Panc1 (cell line): ENCODE results near the gene TLE6. TPM values are rescaled to one million over a fixed set of nuclear protein-coding genes. Genes with fewer than 3 reads are reported as not detected.

Source experiments
- ATAC-seq: fragments of 200-7000 bp; cut with Tn5 transposase; 2 replicates; pipeline ENCODE4 v1.9.1; 2020; ENCODE audit warnings: mild to moderate bottlenecking, moderate library complexity
- BruUV-seq: library from RNA; stranded (reverse); fragments of 400-500 nt; replicated peaks from 2 replicates; lab custom pipeline; 2021; lab: Mats Ljungman, UMichigan
- CTCF ChIA-PET: fragments of 300-600 bp; sonication (Branson Sonifier 250); formaldehyde crosslinking; loops from one replicate; lab custom pipeline; 2022; ENCODE audit warnings: antibody characterized with exemption; lab: Charles Lee
- POLR2A ChIA-PET: fragments of 300-600 bp; sonication (Branson Sonifier 250); formaldehyde crosslinking; loops from one replicate; lab custom pipeline; 2022; ENCODE audit warnings: antibody characterized with exemption; lab: Charles Lee
- DNase-seq: peaks from one replicate; pipeline ENCODE4 v3.0.0-alpha.2; 2010; ENCODE audit warnings: low read depth, low spot score
- H3K27ac ChIP-seq: 2 replicates; pipeline ENCODE4 v1.5.1; 2011; ENCODE audit warnings: mild to moderate bottlenecking, low read length, inconsistent platforms
- H3K27me3 ChIP-seq: fragments of 200-500 bp; sonication (Bioruptor generic); 2 replicates; pipeline ENCODE4 v1.6.0; 2014; ENCODE audit warnings: low read length, inconsistent platforms; ENCODE audit not compliant: control insufficient read depth, insufficient read depth
- H3K36me3 ChIP-seq: fragments of 200-500 bp; sonication (Bioruptor generic); 2 replicates; pipeline ENCODE4 v1.5.1; 2014; ENCODE audit warnings: inconsistent platforms, mild to moderate bottlenecking, low read length, moderate library complexity; ENCODE audit not compliant: control insufficient read depth, insufficient read depth
- H3K4me1 ChIP-seq: 2 replicates; pipeline ENCODE4 v1.5.1; 2011; ENCODE audit warnings: inconsistent platforms, mild to moderate bottlenecking, low read length, moderate library complexity; ENCODE audit not compliant: control insufficient read depth, insufficient read depth
- H3K4me3 ChIP-seq, 2 experiments: 2 replicates each; pipeline ENCODE4 v1.5.1; 2011 to 2012; ENCODE audit warnings: low read depth in 2 of 2, low read length in 2 of 2, mild to moderate bottlenecking in 2 of 2, inconsistent platforms in 1 of 2, moderate library complexity in 1 of 2
- H3K9me3 ChIP-seq: fragments of 200-500 bp; sonication (Bioruptor generic); 2 replicates; pipeline ENCODE4 v1.5.1; 2014; ENCODE audit warnings: low read depth, mild to moderate bottlenecking, inconsistent platforms, low read length, moderate library complexity; ENCODE audit not compliant: control insufficient read depth, insufficient read depth
- CTCF ChIP-seq: fragments of 450-650 bp; IDR thresholded peaks from 2 replicates; pipeline ENCODE4 v1.5.1; 2017; ENCODE audit warnings: mild to moderate bottlenecking
- POLR2AphosphoS5 ChIP-seq: IDR thresholded peaks from 2 replicates; pipeline ENCODE4 v1.6.1; 2012; ENCODE audit warnings: mild to moderate bottlenecking, low read depth, low read length, moderate library complexity
- SIN3A ChIP-seq: IDR thresholded peaks from 2 replicates; pipeline ENCODE4 v1.6.1; 2012; ENCODE audit warnings: low read depth, mild to moderate bottlenecking, low read length, moderate library complexity, borderline replicate concordance; ENCODE audit not compliant: insufficient read depth
- in situ Hi-C: cut with HindIII; loops from 2 replicates; pipeline ENCODE4 v1.10.0; 2016; ENCODE audit warnings: low sequenced_read_pairs, low pct_unique_long_range_greater_than_20kb
- intact Hi-C: fragments of 100-400 bp; cut with micrococcal nuclease; formaldehyde crosslinking; loops from one replicate; pipeline ENCODE4 v1.10.0; 2022; ENCODE audit not compliant: unreplicated experiment
- total RNA-seq: library from RNA; stranded (reverse); gene quantifications from one replicate; pipeline ENCODE4 v1.2.1, GENCODE V29; 2021; ENCODE audit not compliant: unreplicated experiment
- TF ChIP-seq, protein P1 (sequence below), 2 experiments: IDR thresholded peaks; 2 replicates each; pipeline ENCODE4 v1.6.1; 2011 to 2012; ENCODE audit warnings: low read depth in 2 of 2, control low read depth in 1 of 2, low read length in 1 of 2, mild to moderate bottlenecking in 1 of 2, moderate library complexity in 1 of 2; ENCODE audit not compliant: insufficient read depth in 1 of 2

The TLE6 gene
- total RNA-seq, 1 experiment from 2014 or later = 4.0 TPM

- no peak for ATAC-seq
- BruUV-seq = no TSS peak
- in situ Hi-C loops (no loop called here), intact Hi-C loops (no loop called here)
- Histone ChIP-seq H3K27me3 (no peaks in the 10 kb centered on the region), H3K4me3 (peak overlapping the region; percentile 55 to 83), H3K27ac (peak overlapping the region; percentile 90), H3K4me1 (peaks cover 7% of the 10 kb centered on the region), H3K36me3 (no peaks in the 10 kb centered on the region), H3K9me3 (no peaks in the 10 kb centered on the region)
- DNase-seq = no peak
- ChIA-PET CTCF (interaction anchor here (0.7 kb wide), 1 partner anchor 91 kb away, joined by 3 read pairs; no protein-coding TSS in a partner anchor), POLR2A (interaction anchor here (0.6 to 1.5 kb wide), 2 partner anchors 18 to 84 kb away, joined by 4 read pairs; no protein-coding TSS in a partner anchor)
- TF ChIP-seq CTCF (no peak), POLR2AphosphoS5 (no peak)
Observed at GRCh38 chr19:3034656-3035541, 57.5 kb downstream of the TLE6 start.

DNA sequence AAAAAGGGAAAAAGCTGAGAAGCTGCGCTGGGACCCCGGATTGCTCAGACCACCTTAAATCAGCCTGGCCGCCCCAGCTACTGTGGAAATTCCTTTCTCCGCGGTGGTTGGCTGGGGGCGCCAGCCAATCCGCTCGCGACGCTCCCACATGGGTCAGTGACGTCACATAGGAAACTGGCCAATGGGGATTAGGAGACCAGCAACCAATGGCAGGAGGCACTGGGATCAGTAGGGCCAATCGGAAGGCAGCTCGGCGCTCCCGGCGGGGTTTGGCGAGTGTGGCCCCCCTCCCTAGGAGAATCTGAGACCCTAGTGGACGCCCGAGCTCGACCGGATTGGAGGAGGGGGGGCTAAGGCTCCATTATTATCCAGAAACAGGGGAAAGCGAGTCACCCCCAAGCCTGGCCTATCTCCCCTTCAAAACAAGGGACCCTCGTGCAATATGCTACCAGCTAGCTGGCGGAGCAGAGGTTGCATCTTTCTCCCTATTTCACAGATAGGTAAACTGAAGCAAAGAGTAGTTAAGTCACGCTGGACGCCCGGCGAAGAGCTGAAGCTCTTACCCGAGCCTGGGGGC lies 58.3 kb downstream of the TLE6 start:
- ChIA-PET CTCF (interaction anchor here (0.5 to 1.1 kb wide), 3 partner anchors 53 to 92 kb away, joined by 3 to 4 read pairs (median 3); no protein-coding TSS in a partner anchor), POLR2A (interaction anchor here (0.6 to 1.5 kb wide), 2 partner anchors 17 to 85 kb away, joined by 4 read pairs; no protein-coding TSS in a partner anchor)
- DNase-seq (peak; percentile 87), ATAC-seq (peak; percentile 93)
- intact Hi-C loops = no loop called here
- Histone ChIP-seq H3K4me3 (peak overlapping the region; percentile 55 to 83), H3K27me3 (no peaks in the 10 kb centered on the region), H3K9me3 (no peaks in the 10 kb centered on the region), H3K27ac (peak overlapping the region; percentile 90), H3K4me1 (peaks cover 11% of the 10 kb centered on the region), H3K36me3 (no peaks in the 10 kb centered on the region)
- BruUV-seq = no TSS peak
- in situ Hi-C loops = no loop called here
- TF ChIP-seq SIN3A (no peak), CTCF (no peak), POLR2AphosphoS5 (peak; percentile 55)
- TF ChIP-seq, protein P1, sequence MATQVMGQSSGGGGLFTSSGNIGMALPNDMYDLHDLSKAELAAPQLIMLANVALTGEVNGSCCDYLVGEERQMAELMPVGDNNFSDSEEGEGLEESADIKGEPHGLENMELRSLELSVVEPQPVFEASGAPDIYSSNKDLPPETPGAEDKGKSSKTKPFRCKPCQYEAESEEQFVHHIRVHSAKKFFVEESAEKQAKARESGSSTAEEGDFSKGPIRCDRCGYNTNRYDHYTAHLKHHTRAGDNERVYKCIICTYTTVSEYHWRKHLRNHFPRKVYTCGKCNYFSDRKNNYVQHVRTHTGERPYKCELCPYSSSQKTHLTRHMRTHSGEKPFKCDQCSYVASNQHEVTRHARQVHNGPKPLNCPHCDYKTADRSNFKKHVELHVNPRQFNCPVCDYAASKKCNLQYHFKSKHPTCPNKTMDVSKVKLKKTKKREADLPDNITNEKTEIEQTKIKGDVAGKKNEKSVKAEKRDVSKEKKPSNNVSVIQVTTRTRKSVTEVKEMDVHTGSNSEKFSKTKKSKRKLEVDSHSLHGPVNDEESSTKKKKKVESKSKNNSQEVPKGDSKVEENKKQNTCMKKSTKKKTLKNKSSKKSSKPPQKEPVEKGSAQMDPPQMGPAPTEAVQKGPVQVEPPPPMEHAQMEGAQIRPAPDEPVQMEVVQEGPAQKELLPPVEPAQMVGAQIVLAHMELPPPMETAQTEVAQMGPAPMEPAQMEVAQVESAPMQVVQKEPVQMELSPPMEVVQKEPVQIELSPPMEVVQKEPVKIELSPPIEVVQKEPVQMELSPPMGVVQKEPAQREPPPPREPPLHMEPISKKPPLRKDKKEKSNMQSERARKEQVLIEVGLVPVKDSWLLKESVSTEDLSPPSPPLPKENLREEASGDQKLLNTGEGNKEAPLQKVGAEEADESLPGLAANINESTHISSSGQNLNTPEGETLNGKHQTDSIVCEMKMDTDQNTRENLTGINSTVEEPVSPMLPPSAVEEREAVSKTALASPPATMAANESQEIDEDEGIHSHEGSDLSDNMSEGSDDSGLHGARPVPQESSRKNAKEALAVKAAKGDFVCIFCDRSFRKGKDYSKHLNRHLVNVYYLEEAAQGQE (IDR thresholded peaks at IDR 0.05; ENCODE audit: insufficient read depth in 1 of 2, low read depth in 2 of 2, low read length in 1 of 2) = no peak
